A549 (cell line): ENCODE results near the gene MED12L. TPM values are rescaled to one million over a fixed set of nuclear protein-coding genes. Genes with fewer than 3 reads are reported as not detected.

ENCODE experiments used
- ATAC-seq, 2 experiments: fragments of 200-7000 bp in 1 of 2; fragments of >200 bp in 1 of 2; cut with Nextera tagmentation in 1 of 2; cut with Tn5 transposase in 1 of 2; 3 replicates each; pipeline versions ENCODE4 v1.8.0 to v1.9.1; 2018 to 2020; ENCODE audit warnings: mild to moderate bottlenecking in 1 of 2, moderate library complexity in 1 of 2
- CTCF ChIA-PET: fragments of 300-600 bp; sonication (Branson Sonifier 250); formaldehyde crosslinking; extraction: SDS; loops from one replicate; lab custom pipeline; 2021; ENCODE audit warnings: antibody characterized with exemption, inconsistent platforms; lab: Yijun Ruan, JAX
- POLR2A ChIA-PET: fragments of 350-600 bp; formaldehyde crosslinking; extraction: SDS; loops from one replicate; lab custom pipeline; 2021; ENCODE audit warnings: antibody characterized with exemption, inconsistent platforms; lab: Yijun Ruan, JAX
- DNase-seq, 2 experiments: peaks; one replicate each; pipeline versions ENCODE4 v3.0.0 to v3.0.0-alpha.2; 2011 to 2016; ENCODE audit warnings: low read depth in 1 of 2, low spot score in 1 of 2
- FAIRE-seq: peaks from 2 replicates; lab custom pipeline; 2011; peaks lifted over from hg19 to GRCh38; lab: Jason Lieb, UNC
- H3K27ac ChIP-seq, 2 experiments: fragments of >200 bp; sonication (Bioruptor Twin); formaldehyde crosslinking; 3 replicates each; pipeline ENCODE4 v1.5.1; 2016 to 2017
- H3K4me1 ChIP-seq: fragments of >200 bp; sonication (Bioruptor Twin); formaldehyde crosslinking; 3 replicates; pipeline ENCODE4 v1.6.1; 2016
- H3K4me2 ChIP-seq: fragments of >200 bp; sonication (Bioruptor Twin); formaldehyde crosslinking; 3 replicates; pipeline ENCODE4 v1.6.1; 2016
- H3K4me3 ChIP-seq: fragments of >200 bp; sonication (Bioruptor Twin); formaldehyde crosslinking; 3 replicates; pipeline ENCODE4 v1.5.1; 2016
- H3K9me3 ChIP-seq: fragments of >200 bp; sonication (Bioruptor Twin); formaldehyde crosslinking; 3 replicates; pipeline ENCODE4 v1.6.1; 2016
- CBX2 ChIP-seq: fragments of 200-600 bp; sonication (generic); IDR thresholded peaks from 2 replicates; pipeline ENCODE4 v1.6.1; 2016; ENCODE audit warnings: low read depth, mild to moderate bottlenecking, borderline replicate concordance
- CEBPB ChIP-seq, 2 experiments: fragments of >200 bp in 1 of 2; sonication (Bioruptor Twin) in 1 of 2; formaldehyde crosslinking in 1 of 2; IDR thresholded peaks; 2 replicates each; pipeline ENCODE4 v1.6.1; 2012 to 2016
- CHD2 ChIP-seq: fragments of 150-350 bp; IDR thresholded peaks from 2 replicates; pipeline ENCODE4 v1.6.1; 2014; ENCODE audit warnings: low read length; ENCODE audit not compliant: partially characterized antibody
- CHD4 ChIP-seq: fragments of 200-600 bp; sonication (generic); IDR thresholded peaks from 2 replicates; pipeline ENCODE4 v1.6.1; 2016; ENCODE audit warnings: antibody characterized with exemption, mild to moderate bottlenecking, borderline replicate concordance
- CTCF ChIP-seq: fragments of >200 bp; sonication (Bioruptor Twin); formaldehyde crosslinking; IDR thresholded peaks from 3 replicates; pipeline ENCODE4 v1.5.1; 2016
- ELK1 ChIP-seq: fragments of 150-350 bp; IDR thresholded peaks from 2 replicates; pipeline ENCODE4 v1.6.1; 2014; ENCODE audit warnings: low read depth, mild to moderate bottlenecking, low read length
- EP300 ChIP-seq, 2 experiments: fragments of >200 bp; sonication (Bioruptor Twin); formaldehyde crosslinking; IDR thresholded peaks; 2 replicates in 1 of 2; 3 replicates in 1 of 2; pipeline ENCODE4 v1.6.1; 2016 to 2017
- FOSB ChIP-seq: fragments of 250-450 bp; sonication (Bioruptor Pico); IDR thresholded peaks from 2 replicates; pipeline ENCODE4 v1.5.0; 2020; ENCODE audit warnings: mild to moderate bottlenecking, moderate library complexity
- FOXS1 ChIP-seq: fragments of 250-450 bp; sonication (Bioruptor Pico); IDR thresholded peaks from 2 replicates; pipeline ENCODE4 v1.5.0; 2020; ENCODE audit warnings: mild to moderate bottlenecking, moderate library complexity
- GATA3 ChIP-seq: IDR thresholded peaks from 2 replicates; pipeline ENCODE4 v1.6.1; 2012; ENCODE audit warnings: borderline replicate concordance
- HES2 ChIP-seq: fragments of >200 bp; sonication (Bioruptor Twin); formaldehyde crosslinking; IDR thresholded peaks from 2 replicates; pipeline ENCODE4 v1.6.1; 2016
- HOXA7 ChIP-seq: fragments of 250-450 bp; sonication (Bioruptor Pico); IDR thresholded peaks from 2 replicates; pipeline ENCODE4 v1.5.0; 2020; ENCODE audit warnings: mild to moderate bottlenecking, moderate library complexity
- HOXB13 ChIP-seq: fragments of 250-450 bp; sonication (Bioruptor Pico); IDR thresholded peaks from 2 replicates; pipeline ENCODE4 v1.5.0; 2020; ENCODE audit warnings: low read depth, mild to moderate bottlenecking, moderate library complexity
- HOXB5 ChIP-seq: fragments of 250-450 bp; sonication (Bioruptor Pico); IDR thresholded peaks from 2 replicates; pipeline ENCODE4 v1.5.0; 2020; ENCODE audit warnings: mild to moderate bottlenecking, moderate library complexity
- JUN ChIP-seq, 2 experiments: fragments of >200 bp; sonication (Bioruptor Twin); formaldehyde crosslinking; IDR thresholded peaks; 2 replicates in 1 of 2; 3 replicates in 1 of 2; pipeline ENCODE4 v1.6.1; 2016 to 2017
- KDM1A ChIP-seq: fragments of 200-600 bp; sonication (generic); IDR thresholded peaks from 2 replicates; pipeline ENCODE4 v1.6.1; 2016; ENCODE audit warnings: low read depth, mild to moderate bottlenecking
- MAFK ChIP-seq: fragments of 450-650 bp; IDR thresholded peaks from 2 replicates; pipeline ENCODE4 v1.6.1; 2014; ENCODE audit not compliant: partially characterized antibody
- MAX ChIP-seq: IDR thresholded peaks from 2 replicates; pipeline ENCODE4 v1.6.1; 2012
- MYC ChIP-seq: IDR thresholded peaks from 2 replicates; pipeline ENCODE4 v1.6.1; 2012; ENCODE audit warnings: mild to moderate bottlenecking, inconsistent platforms, low read length, improper control_type of control experiment, borderline replicate concordance
- NFE2L2 ChIP-seq: fragments of 150-350 bp; conservative IDR thresholded peaks from 2 replicates; pipeline ENCODE4 v1.6.1; 2014; ENCODE audit warnings: low read length
- RAD21 ChIP-seq, 2 experiments: fragments of >200 bp in 1 of 2; sonication (Bioruptor Twin) in 1 of 2; formaldehyde crosslinking in 1 of 2; IDR thresholded peaks in 1 of 2; conservative IDR thresholded peaks in 1 of 2; 2 replicates in 1 of 2; 3 replicates in 1 of 2; pipeline ENCODE4 v1.6.1; 2012 to 2018; ENCODE audit warnings: inconsistent platforms in 1 of 2
- RCOR1 ChIP-seq: fragments of 150-350 bp; IDR thresholded peaks from 2 replicates; pipeline ENCODE4 v1.6.1; 2014; ENCODE audit warnings: antibody characterized with exemption, low read length, low read depth
- RNF2 ChIP-seq: fragments of 200-600 bp; sonication (generic); IDR thresholded peaks from 2 replicates; pipeline ENCODE4 v1.6.1; 2016; ENCODE audit warnings: low read depth, mild to moderate bottlenecking, antibody characterized with exemption, moderate library complexity, borderline replicate concordance
- SMC3 ChIP-seq: fragments of >200 bp; sonication (Bioruptor Twin); formaldehyde crosslinking; IDR thresholded peaks from 3 replicates; pipeline ENCODE4 v1.6.1; 2018; ENCODE audit warnings: inconsistent platforms
- WGBS: methylation state at CpG from one replicate; pipeline ENCODE4 v1.1.6; 2017; ENCODE audit errors: missing lambda C conversion rate; 5-methylcytosine and 5-hydroxymethylcytosine counted together
- polyA plus RNA-seq, 4 experiments: library from polyadenylated mRNA; depleted of rRNA in 3 of 4; stranded (reverse); fragments of >200 nt; fragmentation: RNase III in 1 of 4; extraction: RNeasy Plus Mini Kit Qiagen cat#74134 plus additional on column Dnase treatment in 1 of 4; gene quantifications; 2 replicates in 3 of 4; 3 replicates in 1 of 4; pipeline ENCODE4 v1.2.3, GENCODE V29; 2011 to 2017

MED12L gene
- polyA plus RNA-seq, 2 of the 4 experiments (the other 2 are of a cell fraction): 0.32 to 0.63 TPM

GRCh38 chr3:151345859-151346258 lies 260.4 kb downstream of the MED12L start:
- TF ChIP-seq FOXS1 (CRISPR knock-in tag): no peak
- no peak for TF ChIP-seq RAD21 (conservative IDR thresholded peaks at IDR 0.05 in 1 of 2, IDR thresholded peaks at IDR 0.05 in 1 of 2)
- TF ChIP-seq CHD2: no peak
- TF ChIP-seq MAFK: no peak
- no peak for TF ChIP-seq FOSB (CRISPR knock-in tag)
- no peak for TF ChIP-seq EP300 (IDR thresholded peaks at IDR 0.05)
- no peak for TF ChIP-seq CTCF
- Histone ChIP-seq H3K4me3 (no peak overlapping the region), H3K4me1 (no peaks in the 10 kb centered on the region), H3K27ac (no peak overlapping the region), H3K9me3 (no peaks in the 10 kb centered on the region), H3K4me2 (peak overlapping the region; percentile 28)
- CTCF ChIA-PET: interaction anchor here (0.5 to 1.5 kb wide), 5 partner anchors 9 to 851 kb away, joined by 3 to 6 read pairs (median 4); no protein-coding TSS in a partner anchor
- ATAC-seq (no peak), DNase-seq (no peak), FAIRE-seq (no peak)
- POLR2A ChIA-PET: no interaction called here
- WGBS: 24% methylated on average over 2 of the region's 2 CpGs

GRCh38 chr3:151346292-151346691 lies 260.8 kb downstream of the MED12L start:
- no peaks in the 10 kb centered on the region for H3K9me3 ChIP-seq
- 64% methylated on average over 3 of the region's 3 CpGs for WGBS
- CTCF ChIA-PET: interaction anchor here (0.5 to 1.5 kb wide), 5 partner anchors 9 to 851 kb away, joined by 3 to 6 read pairs (median 4); no protein-coding TSS in a partner anchor
- H3K4me2 ChIP-seq: no peak overlapping the region; the same call in 2 of the 3 replicates
- DNase-seq (no peak), ATAC-seq (no peak), FAIRE-seq (no peak)
- POLR2A ChIA-PET: no interaction called here
- TF ChIP-seq CTCF (no peak), KDM1A (no peak), HOXA7 (CRISPR knock-in tag) (no peak)
- H3K27ac ChIP-seq: no peak overlapping the region
- H3K4me3 ChIP-seq: no peak overlapping the region
- no peaks in the 10 kb centered on the region for H3K4me1 ChIP-seq

- ChIA-PET CTCF (no interaction called here), POLR2A (no interaction called here)
- no peak for FAIRE-seq
- no peak for TF ChIP-seq GATA3
- TF ChIP-seq ELK1: no peak
- TF ChIP-seq HES2: no peak
- TF ChIP-seq FOSB (CRISPR knock-in tag): no peak
- TF ChIP-seq HOXB5 (CRISPR knock-in tag): no peak
- no peak for TF ChIP-seq MYC
- no peak for ATAC-seq
- Histone ChIP-seq H3K27ac (no peak overlapping the region), H3K9me3 (no peaks in the 10 kb centered on the region), H3K4me2 (no peak overlapping the region), H3K4me3 (no peak overlapping the region), H3K4me1 (no peaks in the 10 kb centered on the region)
- WGBS: 68% methylated on average over 6 of the region's 6 CpGs
- DNase-seq: no peak
Observed at GRCh38 chr3:151347432-151347831, 262.0 kb downstream of the MED12L start.

- ATAC-seq (no peak), DNase-seq (no peak), FAIRE-seq (no peak)
- Histone ChIP-seq H3K4me2 (no peak overlapping the region), H3K27ac (no peak overlapping the region), H3K9me3 (no peaks in the 10 kb centered on the region), H3K4me3 (no peak overlapping the region), H3K4me1 (no peaks in the 10 kb centered on the region)
- POLR2A ChIA-PET: no interaction called here
- 82% methylated on average over 1 of the region's 1 CpG for WGBS
- CTCF ChIA-PET: no interaction called here
- no peak for TF ChIP-seq HOXB13
- TF ChIP-seq CEBPB (IDR thresholded peaks at IDR 0.05): no peak
- no peak for TF ChIP-seq GATA3
- no peak for TF ChIP-seq RCOR1
- TF ChIP-seq CBX2: no peak
- TF ChIP-seq MYC: no peak
- no peak for TF ChIP-seq CHD4
- TF ChIP-seq CHD2: no peak
- TF ChIP-seq FOXS1 (CRISPR knock-in tag): no peak
- no peak for TF ChIP-seq SMC3
- no peak for TF ChIP-seq ELK1
- TF ChIP-seq NFE2L2: no peak
- no peak for TF ChIP-seq MAX
- no peak for TF ChIP-seq JUN (IDR thresholded peaks at IDR 0.05)
- no peak for TF ChIP-seq RNF2
Observed at GRCh38 chr3:151350656-151351055, 265.2 kb downstream of the MED12L start.
